C4-2B (cell line): ENCODE data around the gene TCN2.

ENCODE experiments used
- ZFX ChIP-seq: fragments of 450-650 bp; IDR thresholded peaks from 2 replicates; pipeline ENCODE4 v1.6.1; 2017
- TF ChIP-seq, protein P1 (sequence below): fragments of 450-650 bp; conservative IDR thresholded peaks from 2 replicates; pipeline ENCODE4 v1.5.1; 2017; ENCODE audit warnings: mild to moderate bottlenecking

DNA sequence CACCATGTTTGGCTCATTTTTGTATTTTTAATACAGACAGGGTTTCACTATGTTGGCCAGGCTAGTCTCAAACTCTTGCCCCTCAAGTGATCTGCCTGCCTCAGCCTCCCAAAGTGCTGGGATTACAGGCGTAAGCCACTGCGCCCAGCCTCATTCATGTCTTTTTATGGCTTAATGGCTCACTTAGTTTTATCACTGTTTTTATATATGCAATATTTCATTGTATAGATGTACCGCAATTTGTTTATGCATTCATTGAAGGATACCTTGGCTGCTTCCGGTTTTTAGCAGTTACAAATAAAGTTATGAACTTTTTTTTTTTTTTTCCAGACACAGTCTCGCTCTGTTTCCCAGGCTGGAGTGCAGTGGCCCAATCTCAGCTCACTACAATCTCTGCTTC lies 5.5 kb upstream of the TCN2 start:
- TF ChIP-seq ZFX: no peak
- TF ChIP-seq, protein P1, sequence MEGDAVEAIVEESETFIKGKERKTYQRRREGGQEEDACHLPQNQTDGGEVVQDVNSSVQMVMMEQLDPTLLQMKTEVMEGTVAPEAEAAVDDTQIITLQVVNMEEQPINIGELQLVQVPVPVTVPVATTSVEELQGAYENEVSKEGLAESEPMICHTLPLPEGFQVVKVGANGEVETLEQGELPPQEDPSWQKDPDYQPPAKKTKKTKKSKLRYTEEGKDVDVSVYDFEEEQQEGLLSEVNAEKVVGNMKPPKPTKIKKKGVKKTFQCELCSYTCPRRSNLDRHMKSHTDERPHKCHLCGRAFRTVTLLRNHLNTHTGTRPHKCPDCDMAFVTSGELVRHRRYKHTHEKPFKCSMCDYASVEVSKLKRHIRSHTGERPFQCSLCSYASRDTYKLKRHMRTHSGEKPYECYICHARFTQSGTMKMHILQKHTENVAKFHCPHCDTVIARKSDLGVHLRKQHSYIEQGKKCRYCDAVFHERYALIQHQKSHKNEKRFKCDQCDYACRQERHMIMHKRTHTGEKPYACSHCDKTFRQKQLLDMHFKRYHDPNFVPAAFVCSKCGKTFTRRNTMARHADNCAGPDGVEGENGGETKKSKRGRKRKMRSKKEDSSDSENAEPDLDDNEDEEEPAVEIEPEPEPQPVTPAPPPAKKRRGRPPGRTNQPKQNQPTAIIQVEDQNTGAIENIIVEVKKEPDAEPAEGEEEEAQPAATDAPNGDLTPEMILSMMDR: no peak
